ENCODE data around the gene TBC1D9. TPM values are rescaled to one million over a fixed set of nuclear protein-coding genes. Genes with fewer than 3 reads are reported as not detected.

Gene TBC1D9
- total and polyA plus RNA-seq, 11 donors = 4.6 to 26.5 (median 13.3) TPM

GRCh38 chr4:140739971-140740370 is 16.2 kb downstream of the TBC1D9 start:
- Histone ChIP-seq H3K36me3 (no peaks in the 10 kb centered on the region), H3K27ac (no peak overlapping the region), H3K4me3 (no peak overlapping the region), H3K9me3 (no peaks in the 10 kb centered on the region), H3K4me1 (peaks cover 4 to 75% (median 43%) of the 10 kb centered on the region in 12 donors), H3K27me3 (no peaks in the 10 kb centered on the region)
- TF ChIP-seq POLR2A (IDR thresholded peaks at IDR 0.05) = no peak
- TF ChIP-seq, protein P1, sequence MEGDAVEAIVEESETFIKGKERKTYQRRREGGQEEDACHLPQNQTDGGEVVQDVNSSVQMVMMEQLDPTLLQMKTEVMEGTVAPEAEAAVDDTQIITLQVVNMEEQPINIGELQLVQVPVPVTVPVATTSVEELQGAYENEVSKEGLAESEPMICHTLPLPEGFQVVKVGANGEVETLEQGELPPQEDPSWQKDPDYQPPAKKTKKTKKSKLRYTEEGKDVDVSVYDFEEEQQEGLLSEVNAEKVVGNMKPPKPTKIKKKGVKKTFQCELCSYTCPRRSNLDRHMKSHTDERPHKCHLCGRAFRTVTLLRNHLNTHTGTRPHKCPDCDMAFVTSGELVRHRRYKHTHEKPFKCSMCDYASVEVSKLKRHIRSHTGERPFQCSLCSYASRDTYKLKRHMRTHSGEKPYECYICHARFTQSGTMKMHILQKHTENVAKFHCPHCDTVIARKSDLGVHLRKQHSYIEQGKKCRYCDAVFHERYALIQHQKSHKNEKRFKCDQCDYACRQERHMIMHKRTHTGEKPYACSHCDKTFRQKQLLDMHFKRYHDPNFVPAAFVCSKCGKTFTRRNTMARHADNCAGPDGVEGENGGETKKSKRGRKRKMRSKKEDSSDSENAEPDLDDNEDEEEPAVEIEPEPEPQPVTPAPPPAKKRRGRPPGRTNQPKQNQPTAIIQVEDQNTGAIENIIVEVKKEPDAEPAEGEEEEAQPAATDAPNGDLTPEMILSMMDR (IDR thresholded peaks at IDR 0.05) = no peak
- DNase-seq = no peak
- intact Hi-C loops (cut with DNase I) = no loop called here
- ATAC-seq = no peak

GRCh38 chr4:140738139-140738538 is 18.0 kb downstream of the TBC1D9 start:
- 76 to 89% (median 82%) methylated on average over 1 of the region's 1 CpG for WGBS, 4 donors
- no peaks in the 10 kb centered on the region for H3K27me3 ChIP-seq
- H3K36me3 ChIP-seq = no peaks in the 10 kb centered on the region
- intact Hi-C loops (cut with DNase I) = no loop called here
- no peaks in the 10 kb centered on the region for H3K9me3 ChIP-seq
- no peak for TF ChIP-seq POLR2A (IDR thresholded peaks at IDR 0.05)
- TF ChIP-seq, protein P1 (IDR thresholded peaks at IDR 0.05) = no peak
- peaks cover 3 to 70% (median 36%) of the 10 kb centered on the region in 12 donors for H3K4me1 ChIP-seq
- H3K27ac ChIP-seq = no peak overlapping the region
- no peak for ATAC-seq
- DNase-seq = no peak
- no peak overlapping the region for H3K4me3 ChIP-seq

- ATAC-seq (peak in 3 of 4 donors; percentile 28 to 48 (median 47)), DNase-seq (no peak)
- Histone ChIP-seq H3K4me1 (peaks cover 0 to 72% (median 27%) of the 10 kb centered on the region in 12 donors), H3K9me3 (no peaks in the 10 kb centered on the region), H3K27me3 (no peaks in the 10 kb centered on the region), H3K27ac (no peak overlapping the region), H3K36me3 (no peaks in the 10 kb centered on the region), H3K4me3 (no peak overlapping the region)
- no peak for TF ChIP-seq POLR2A (IDR thresholded peaks at IDR 0.05)
- TF ChIP-seq, protein P1 (IDR thresholded peaks at IDR 0.05) = no peak
- intact Hi-C loops (cut with DNase I) = no loop called here
- WGBS, 4 donors = 62 to 67% (median 62%) methylated on average over 6 of the region's 6 CpGs
These were observed 19.4 kb downstream of the TBC1D9 start for GRCh38 chr4:140736669-140737343.

DNA sequence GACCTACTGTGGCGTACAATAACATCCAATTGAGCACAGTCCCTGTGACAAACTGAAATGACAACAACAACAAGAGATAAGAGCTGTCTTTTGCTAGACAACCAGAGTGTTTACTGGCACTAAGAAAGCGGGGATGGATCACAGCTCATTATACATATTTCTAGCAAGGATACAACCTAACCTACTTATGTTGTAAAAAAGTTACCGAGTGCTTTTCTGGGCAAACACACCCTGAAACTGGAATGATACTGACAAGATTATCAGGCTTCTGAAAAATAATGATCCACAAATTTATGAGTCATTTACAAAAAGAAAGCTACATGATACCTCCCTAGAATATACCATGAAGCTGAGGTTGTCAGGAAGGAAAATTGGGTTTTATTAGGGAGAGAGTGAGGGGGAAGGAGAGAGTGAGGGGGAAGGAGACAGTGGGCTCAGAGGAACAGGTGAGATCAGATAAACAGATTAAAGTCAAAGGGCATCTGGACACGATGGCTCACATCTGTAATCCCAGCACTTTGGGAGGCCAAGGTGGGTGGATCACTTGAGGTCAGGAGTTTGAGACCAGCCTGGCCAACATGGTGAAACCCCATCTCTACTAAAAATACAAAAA is 20.3 kb downstream of the TBC1D9 start:
- no peaks in the 10 kb centered on the region for H3K9me3 ChIP-seq
- H3K27me3 ChIP-seq = no peaks in the 10 kb centered on the region
- WGBS, 4 donors = 68 to 75% (median 69%) methylated on average over 4 of the region's 4 CpGs
- H3K36me3 ChIP-seq = no peaks in the 10 kb centered on the region
- no peak overlapping the region for H3K27ac ChIP-seq
- TF ChIP-seq, protein P1 (IDR thresholded peaks at IDR 0.05) = no peak
- intact Hi-C loops (cut with DNase I) = no loop called here
- no peak overlapping the region for H3K4me3 ChIP-seq
- peaks cover 0 to 62% (median 23%) of the 10 kb centered on the region in 12 donors for H3K4me1 ChIP-seq
- peak in 1 of 4 donors; percentile 36 for ATAC-seq
- no peak for DNase-seq
